DMS153 treated with DMSO at 0.1 percent for 48 hours (cell line): Measurements from ENCODE around the gene TBPL2.
"Not testable (repeated sequence)": the region's sequence is repeated elsewhere in the genome, so short reads cannot be mapped to it uniquely, and the experiment has no call there.

ENCODE experiments used
- DNase-seq: peaks from one replicate; lab custom pipeline; 2025; ENCODE audit not compliant: unreplicated experiment; lab: John Stamatoyannopoulos, UW

Gene TBPL2

GRCh38 chr14:55440385-55440784 lies at the start of gene TBPL2:
TBPL2 (minus strand) TSS chr14:55440616; CDS start chr14:55440449, 167 bp downstream.
- no peak for DNase-seq

GRCh38 chr14:55488204-55488603 lies 47.8 kb upstream of the TBPL2 start:
- DNase-seq, result no peak

GRCh38 chr14:55482936-55483605 lies 42.7 kb upstream of the TBPL2 start:
- DNase-seq, result no peak

- no peak for DNase-seq
These were observed 41.4 kb upstream of the TBPL2 start for GRCh38 chr14:55481769-55482168.

GRCh38 chr14:55477680-55478079 lies 37.3 kb upstream of the TBPL2 start:
- DNase-seq, result no peak

- DNase-seq, result not testable (repeated sequence)
These were observed 36.0 kb upstream of the TBPL2 start for GRCh38 chr14:55476448-55476847.

GRCh38 chr14:55473786-55474185 lies 33.4 kb upstream of the TBPL2 start:
- no peak for DNase-seq

GRCh38 chr14:55470025-55470424 lies 29.6 kb upstream of the TBPL2 start:
- DNase-seq, result no peak

GRCh38 chr14:55467307-55467706 lies 26.9 kb upstream of the TBPL2 start:
- no peak for DNase-seq

GRCh38 chr14:55458800-55459515 lies 18.5 kb upstream of the TBPL2 start:
- DNase-seq, result no peak

GRCh38 chr14:55457496-55457895 lies 17.1 kb upstream of the TBPL2 start:
- DNase-seq, result no peak

GRCh38 chr14:55456411-55456810 lies 16.0 kb upstream of the TBPL2 start:
- DNase-seq, result not testable (repeated sequence)

- DNase-seq, result peak; percentile 96
These were observed 14.0 kb upstream of the TBPL2 start for GRCh38 chr14:55454264-55455002.

GRCh38 chr14:55451950-55452349 lies 11.5 kb upstream of the TBPL2 start:
- DNase-seq, result no peak

GRCh38 chr14:55451398-55451797 lies 11.0 kb upstream of the TBPL2 start:
- no peak for DNase-seq

GRCh38 chr14:55450987-55451386 lies 10.6 kb upstream of the TBPL2 start:
- DNase-seq, result no peak

- no peak for DNase-seq
These were observed 10.1 kb upstream of the TBPL2 start for GRCh38 chr14:55450539-55450938.

- no peak for DNase-seq
These were observed 9.7 kb upstream of the TBPL2 start for GRCh38 chr14:55450124-55450523.

- DNase-seq, result no peak
These were observed 8.7 kb upstream of the TBPL2 start for GRCh38 chr14:55449116-55449515.

GRCh38 chr14:55448141-55448614 lies 7.8 kb upstream of the TBPL2 start:
- no peak for DNase-seq

GRCh38 chr14:55446833-55447232 lies 6.4 kb upstream of the TBPL2 start:
- no peak for DNase-seq
